ENCODE results near the gene OSBPL5.

GRCh38 chr11:3194016-3194816 is 29.1 kb upstream of the OSBPL5 start:
- TF ChIP-seq POLR2AphosphoS5 (IDR thresholded peaks at IDR 0.05) (no peak), POLR2A (IDR thresholded peaks at IDR 0.05) (no peak)

All from stomach (tissue), 4 donors.